Measurements from ENCODE around the gene GREM2.

- TF ChIP-seq CTCF (IDR thresholded peaks at IDR 0.05), result no peak
- no peak for TF ChIP-seq POLR2A (IDR thresholded peaks at IDR 0.05)
Observed at GRCh38 chr1:240526312-240526711, 85.6 kb downstream of the GREM2 start.
